Measurements from ENCODE around the gene PARD6B. TPM values are rescaled to one million over a fixed set of nuclear protein-coding genes. Genes with fewer than 3 reads are reported as not detected.

The PARD6B gene
- total RNA-seq, 1 experiment from 2014 or later: 29.6 TPM

DNA sequence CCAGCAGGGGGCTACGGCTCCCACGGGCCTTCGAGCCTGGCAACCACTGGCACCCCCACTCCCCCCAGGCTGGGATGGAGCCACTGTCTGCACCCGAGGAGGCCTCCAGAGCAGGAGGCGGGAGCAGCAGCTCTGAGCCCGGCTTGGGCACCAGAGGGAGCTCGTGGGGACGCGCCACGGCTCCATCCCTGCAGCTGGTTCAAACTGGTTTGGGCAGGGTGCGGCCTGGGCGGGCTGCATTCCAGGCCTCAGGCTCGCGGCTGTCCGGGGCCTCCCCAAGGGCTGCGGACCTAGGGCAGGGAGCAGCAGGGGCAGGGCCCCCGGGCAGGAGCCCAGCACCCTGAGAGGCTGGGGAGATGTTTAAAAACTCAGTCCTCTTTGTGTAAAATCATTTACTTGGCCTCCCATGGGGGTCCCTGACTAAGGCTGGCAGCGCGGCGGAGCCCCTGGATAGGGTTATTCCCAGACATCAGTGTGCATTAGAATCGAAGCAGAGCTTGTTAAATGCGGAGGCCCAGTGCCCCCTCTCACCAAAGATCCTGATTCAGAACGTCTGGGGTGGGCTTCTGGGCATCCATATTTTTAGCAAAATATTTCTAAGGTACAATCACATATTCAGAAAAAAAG lies 59.4 kb downstream of the PARD6B start (continued):
- TF ChIP-seq ZNF121 (CRISPR knock-in tag; IDR thresholded peaks at IDR 0.05) (no peak), OVOL2 (CRISPR knock-in tag; IDR thresholded peaks at IDR 0.05; ENCODE audit: borderline replicate concordance) (no peak), CREM (CRISPR knock-in tag; IDR thresholded peaks at IDR 0.05) (no peak), ZNF423 (CRISPR knock-in tag; IDR thresholded peaks at IDR 0.05) (peak; percentile 94), SOX15 (CRISPR knock-in tag; IDR thresholded peaks at IDR 0.05) (no peak), ZNF138 (CRISPR knock-in tag; conservative IDR thresholded peaks at IDR 0.05) (no peak), ESRRA (CRISPR knock-in tag; IDR thresholded peaks at IDR 0.05; ENCODE audit: borderline replicate concordance) (no peak), GRHL2 (CRISPR knock-in tag; IDR thresholded peaks at IDR 0.05; ENCODE audit: insufficient replicate concordance, severe bottlenecking) (no peak), NR1H2 (CRISPR knock-in tag; IDR thresholded peaks at IDR 0.05) (no peak), ZNF317 (CRISPR knock-in tag; IDR thresholded peaks at IDR 0.05; ENCODE audit: borderline replicate concordance, low read depth) (0 out of 2 replicates have a peak, but pooled peaks have one; percentile 33), CBFB (CRISPR knock-in tag; IDR thresholded peaks at IDR 0.05; ENCODE audit: low read depth) (no peak), ZNF396 (CRISPR knock-in tag; IDR thresholded peaks at IDR 0.05; ENCODE audit: borderline replicate concordance) (no peak), GTF2I (CRISPR knock-in tag; conservative IDR thresholded peaks at IDR 0.05) (no peak), SMAD3 (CRISPR knock-in tag; IDR thresholded peaks at IDR 0.05; ENCODE audit: borderline replicate concordance) (no peak), JUN (CRISPR knock-in tag; IDR thresholded peaks at IDR 0.05) (no peak), GABPB1 (CRISPR knock-in tag; IDR thresholded peaks at IDR 0.05) (peak; percentile 66), ZNF232 (CRISPR knock-in tag; IDR thresholded peaks at IDR 0.05) (no peak), NR3C1 (CRISPR knock-in tag; conservative IDR thresholded peaks at IDR 0.05; ENCODE audit: low read depth) (no peak), FOXP1 (CRISPR knock-in tag; IDR thresholded peaks at IDR 0.05; ENCODE audit: borderline replicate concordance) (peak; percentile 75), HMGA2 (CRISPR knock-in tag; IDR thresholded peaks at IDR 0.05) (no peak), TEAD4 (CRISPR knock-in tag; IDR thresholded peaks at IDR 0.05) (peak; percentile 94), PRRX2 (CRISPR knock-in tag; IDR thresholded peaks at IDR 0.05) (no peak), SP1 (CRISPR knock-in tag; conservative IDR thresholded peaks at IDR 0.05) (peak; percentile 55; the same call in 1 of the 2 replicates), EMX1 (CRISPR knock-in tag; IDR thresholded peaks at IDR 0.05) (no peak), NR2C2 (CRISPR knock-in tag; IDR thresholded peaks at IDR 0.05) (no peak), NFYB (CRISPR knock-in tag; conservative IDR thresholded peaks at IDR 0.05; ENCODE audit: low read depth) (no peak), ETV6 (CRISPR knock-in tag; IDR thresholded peaks at IDR 0.05) (0 out of 2 replicates have a peak, but pooled peaks have one; percentile 24)
- TF ChIP-seq, protein P1, sequence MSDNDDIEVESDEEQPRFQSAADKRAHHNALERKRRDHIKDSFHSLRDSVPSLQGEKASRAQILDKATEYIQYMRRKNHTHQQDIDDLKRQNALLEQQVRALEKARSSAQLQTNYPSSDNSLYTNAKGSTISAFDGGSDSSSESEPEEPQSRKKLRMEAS (CRISPR knock-in tag; IDR thresholded peaks at IDR 0.05): peak; percentile 66
- TF ChIP-seq, protein P2, sequence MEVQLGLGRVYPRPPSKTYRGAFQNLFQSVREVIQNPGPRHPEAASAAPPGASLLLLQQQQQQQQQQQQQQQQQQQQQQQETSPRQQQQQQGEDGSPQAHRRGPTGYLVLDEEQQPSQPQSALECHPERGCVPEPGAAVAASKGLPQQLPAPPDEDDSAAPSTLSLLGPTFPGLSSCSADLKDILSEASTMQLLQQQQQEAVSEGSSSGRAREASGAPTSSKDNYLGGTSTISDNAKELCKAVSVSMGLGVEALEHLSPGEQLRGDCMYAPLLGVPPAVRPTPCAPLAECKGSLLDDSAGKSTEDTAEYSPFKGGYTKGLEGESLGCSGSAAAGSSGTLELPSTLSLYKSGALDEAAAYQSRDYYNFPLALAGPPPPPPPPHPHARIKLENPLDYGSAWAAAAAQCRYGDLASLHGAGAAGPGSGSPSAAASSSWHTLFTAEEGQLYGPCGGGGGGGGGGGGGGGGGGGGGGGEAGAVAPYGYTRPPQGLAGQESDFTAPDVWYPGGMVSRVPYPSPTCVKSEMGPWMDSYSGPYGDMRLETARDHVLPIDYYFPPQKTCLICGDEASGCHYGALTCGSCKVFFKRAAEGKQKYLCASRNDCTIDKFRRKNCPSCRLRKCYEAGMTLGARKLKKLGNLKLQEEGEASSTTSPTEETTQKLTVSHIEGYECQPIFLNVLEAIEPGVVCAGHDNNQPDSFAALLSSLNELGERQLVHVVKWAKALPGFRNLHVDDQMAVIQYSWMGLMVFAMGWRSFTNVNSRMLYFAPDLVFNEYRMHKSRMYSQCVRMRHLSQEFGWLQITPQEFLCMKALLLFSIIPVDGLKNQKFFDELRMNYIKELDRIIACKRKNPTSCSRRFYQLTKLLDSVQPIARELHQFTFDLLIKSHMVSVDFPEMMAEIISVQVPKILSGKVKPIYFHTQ (CRISPR knock-in tag; IDR thresholded peaks at IDR 0.05): no peak
- TF ChIP-seq, protein P3, sequence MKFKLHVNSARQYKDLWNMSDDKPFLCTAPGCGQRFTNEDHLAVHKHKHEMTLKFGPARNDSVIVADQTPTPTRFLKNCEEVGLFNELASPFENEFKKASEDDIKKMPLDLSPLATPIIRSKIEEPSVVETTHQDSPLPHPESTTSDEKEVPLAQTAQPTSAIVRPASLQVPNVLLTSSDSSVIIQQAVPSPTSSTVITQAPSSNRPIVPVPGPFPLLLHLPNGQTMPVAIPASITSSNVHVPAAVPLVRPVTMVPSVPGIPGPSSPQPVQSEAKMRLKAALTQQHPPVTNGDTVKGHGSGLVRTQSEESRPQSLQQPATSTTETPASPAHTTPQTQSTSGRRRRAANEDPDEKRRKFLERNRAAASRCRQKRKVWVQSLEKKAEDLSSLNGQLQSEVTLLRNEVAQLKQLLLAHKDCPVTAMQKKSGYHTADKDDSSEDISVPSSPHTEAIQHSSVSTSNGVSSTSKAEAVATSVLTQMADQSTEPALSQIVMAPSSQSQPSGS (CRISPR knock-in tag; IDR thresholded peaks at IDR 0.05; ENCODE audit: borderline replicate concordance, low read depth): no peak
- TF ChIP-seq, protein P4, sequence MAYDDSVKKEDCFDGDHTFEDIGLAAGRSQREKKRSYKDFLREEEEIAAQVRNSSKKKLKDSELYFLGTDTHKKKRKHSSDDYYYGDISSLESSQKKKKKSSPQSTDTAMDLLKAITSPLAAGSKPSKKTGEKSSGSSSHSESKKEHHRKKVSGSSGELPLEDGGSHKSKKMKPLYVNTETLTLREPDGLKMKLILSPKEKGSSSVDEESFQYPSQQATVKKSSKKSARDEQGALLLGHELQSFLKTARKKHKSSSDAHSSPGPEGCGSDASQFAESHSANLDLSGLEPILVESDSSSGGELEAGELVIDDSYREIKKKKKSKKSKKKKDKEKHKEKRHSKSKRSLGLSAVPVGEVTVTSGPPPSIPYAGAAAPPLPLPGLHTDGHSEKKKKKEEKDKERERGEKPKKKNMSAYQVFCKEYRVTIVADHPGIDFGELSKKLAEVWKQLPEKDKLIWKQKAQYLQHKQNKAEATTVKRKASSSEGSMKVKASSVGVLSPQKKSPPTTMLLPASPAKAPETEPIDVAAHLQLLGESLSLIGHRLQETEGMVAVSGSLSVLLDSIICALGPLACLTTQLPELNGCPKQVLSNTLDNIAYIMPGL (CRISPR knock-in tag; IDR thresholded peaks at IDR 0.05): peak; percentile 79; the same call in 1 of the 2 replicates
- TF ChIP-seq, protein P5, sequence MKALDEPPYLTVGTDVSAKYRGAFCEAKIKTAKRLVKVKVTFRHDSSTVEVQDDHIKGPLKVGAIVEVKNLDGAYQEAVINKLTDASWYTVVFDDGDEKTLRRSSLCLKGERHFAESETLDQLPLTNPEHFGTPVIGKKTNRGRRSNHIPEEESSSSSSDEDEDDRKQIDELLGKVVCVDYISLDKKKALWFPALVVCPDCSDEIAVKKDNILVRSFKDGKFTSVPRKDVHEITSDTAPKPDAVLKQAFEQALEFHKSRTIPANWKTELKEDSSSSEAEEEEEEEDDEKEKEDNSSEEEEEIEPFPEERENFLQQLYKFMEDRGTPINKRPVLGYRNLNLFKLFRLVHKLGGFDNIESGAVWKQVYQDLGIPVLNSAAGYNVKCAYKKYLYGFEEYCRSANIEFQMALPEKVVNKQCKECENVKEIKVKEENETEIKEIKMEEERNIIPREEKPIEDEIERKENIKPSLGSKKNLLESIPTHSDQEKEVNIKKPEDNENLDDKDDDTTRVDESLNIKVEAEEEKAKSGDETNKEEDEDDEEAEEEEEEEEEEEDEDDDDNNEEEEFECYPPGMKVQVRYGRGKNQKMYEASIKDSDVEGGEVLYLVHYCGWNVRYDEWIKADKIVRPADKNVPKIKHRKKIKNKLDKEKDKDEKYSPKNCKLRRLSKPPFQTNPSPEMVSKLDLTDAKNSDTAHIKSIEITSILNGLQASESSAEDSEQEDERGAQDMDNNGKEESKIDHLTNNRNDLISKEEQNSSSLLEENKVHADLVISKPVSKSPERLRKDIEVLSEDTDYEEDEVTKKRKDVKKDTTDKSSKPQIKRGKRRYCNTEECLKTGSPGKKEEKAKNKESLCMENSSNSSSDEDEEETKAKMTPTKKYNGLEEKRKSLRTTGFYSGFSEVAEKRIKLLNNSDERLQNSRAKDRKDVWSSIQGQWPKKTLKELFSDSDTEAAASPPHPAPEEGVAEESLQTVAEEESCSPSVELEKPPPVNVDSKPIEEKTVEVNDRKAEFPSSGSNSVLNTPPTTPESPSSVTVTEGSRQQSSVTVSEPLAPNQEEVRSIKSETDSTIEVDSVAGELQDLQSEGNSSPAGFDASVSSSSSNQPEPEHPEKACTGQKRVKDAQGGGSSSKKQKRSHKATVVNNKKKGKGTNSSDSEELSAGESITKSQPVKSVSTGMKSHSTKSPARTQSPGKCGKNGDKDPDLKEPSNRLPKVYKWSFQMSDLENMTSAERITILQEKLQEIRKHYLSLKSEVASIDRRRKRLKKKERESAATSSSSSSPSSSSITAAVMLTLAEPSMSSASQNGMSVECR (CRISPR knock-in tag; IDR thresholded peaks at IDR 0.05; ENCODE audit: borderline replicate concordance): peak; percentile 29; the same call in 1 of the 2 replicates
